Measurements from ENCODE around the gene EIF2B4.
A peak's percentile ranks its signal among the peaks of the same experiment; 100 is the strongest.
"Not testable (repeated sequence)": the region's sequence is repeated elsewhere in the genome, so short reads cannot be mapped to it uniquely, and the experiment has no call there.

The EIF2B4 gene

GRCh38 chr2:27335311-27335710 lies 34.8 kb downstream of the EIF2B4 start:
- DNase-seq: no peak

- DNase-seq: no peak
Measured at GRCh38 chr2:27324720-27325119, 45.4 kb downstream of the EIF2B4 start.

GRCh38 chr2:27323596-27324285 lies 46.4 kb downstream of the EIF2B4 start:
- no peak for DNase-seq

GRCh38 chr2:27322766-27323595 lies 47.2 kb downstream of the EIF2B4 start, which contains the start of gene MPV17:
MPV17 (minus strand) TSS chr2:27323097; CDS start chr2:27322517, 580 bp downstream.
- DNase-seq: peak; percentile 43

- DNase-seq: no peak
Measured at GRCh38 chr2:27322301-27322765, 47.8 kb downstream of the EIF2B4 start.

- no peak for DNase-seq
Measured at GRCh38 chr2:27320958-27321543, 49.1 kb downstream of the EIF2B4 start.

- DNase-seq: not testable (repeated sequence)
Measured at GRCh38 chr2:27319839-27320238, 50.3 kb downstream of the EIF2B4 start.

GRCh38 chr2:27316655-27317412 lies 53.3 kb downstream of the EIF2B4 start:
- peak; percentile 34 for DNase-seq

- DNase-seq: no peak
Measured at GRCh38 chr2:27315122-27315521, 55.0 kb downstream of the EIF2B4 start.

- no peak for DNase-seq
Measured at GRCh38 chr2:27314709-27315108, 55.4 kb downstream of the EIF2B4 start.
